Trophoblast cell (in vitro differentiated cells and primary cell): ENCODE measurements around the gene NT5DC1.

Experiments used
- DNase-seq, 2 donors: peaks; one replicate each; pipeline ENCODE4 v3.0.0-alpha.2; 2016
- H2AFZ ChIP-seq: 2 replicates; pipeline ENCODE4 v1.6.1; 2013; ENCODE audit warnings: low read length, moderate library complexity, mild to moderate bottlenecking; ENCODE audit not compliant: insufficient read depth, poor library complexity
- H2AK5ac ChIP-seq: 2 replicates; pipeline ENCODE4 v1.6.1; 2013; ENCODE audit warnings: mild to moderate bottlenecking, low read length
- H2BK120ac ChIP-seq: 2 replicates; pipeline ENCODE4 v1.6.1; 2013; ENCODE audit warnings: low read length, mild to moderate bottlenecking, moderate library complexity; ENCODE audit not compliant: insufficient read depth, poor library complexity
- H2BK12ac ChIP-seq: 2 replicates; pipeline ENCODE4 v1.6.1; 2013; ENCODE audit warnings: mild to moderate bottlenecking, low read length, moderate library complexity
- H2BK5ac ChIP-seq: 2 replicates; pipeline ENCODE4 v1.6.1; 2013; ENCODE audit warnings: low read length, low read depth, moderate library complexity, mild to moderate bottlenecking; ENCODE audit not compliant: poor library complexity
- H3K14ac ChIP-seq: 2 replicates; pipeline ENCODE4 v1.6.1; 2013; ENCODE audit warnings: mild to moderate bottlenecking, low read length
- H3K18ac ChIP-seq: 2 replicates; pipeline ENCODE4 v1.6.1; 2013; ENCODE audit warnings: mild to moderate bottlenecking, low read length
- H3K23ac ChIP-seq: 2 replicates; pipeline ENCODE4 v1.6.1; 2013; ENCODE audit warnings: low read length
- H3K27ac ChIP-seq: 2 replicates; pipeline ENCODE4 v1.5.1; 2013; ENCODE audit warnings: low read depth, mild to moderate bottlenecking, inconsistent platforms, low read length, moderate library complexity
- H3K27me3 ChIP-seq: 2 replicates; pipeline ENCODE4 v1.6.1; 2013; ENCODE audit warnings: inconsistent platforms, mild to moderate bottlenecking, low read length, moderate library complexity; ENCODE audit not compliant: insufficient read depth
- H3K36me3 ChIP-seq, 2 experiments: 1 replicate in 1 of 2; 2 replicates in 1 of 2; pipeline ENCODE4 v1.6.1; 2013; ENCODE audit warnings: low read length in 2 of 2, mild to moderate bottlenecking in 2 of 2, moderate library complexity in 1 of 2; ENCODE audit not compliant: insufficient read depth in 2 of 2, control insufficient read depth in 1 of 2
- H3K4ac ChIP-seq: 2 replicates; pipeline ENCODE4 v1.6.1; 2013; ENCODE audit warnings: low read depth, mild to moderate bottlenecking, low read length, moderate library complexity
- H3K4me1 ChIP-seq, 2 experiments: 1 replicate in 1 of 2; 2 replicates in 1 of 2; pipeline ENCODE4 v1.6.1; 2013; ENCODE audit warnings: low read length in 2 of 2, mild to moderate bottlenecking in 2 of 2, moderate library complexity in 1 of 2; ENCODE audit not compliant: insufficient read depth in 2 of 2, control insufficient read depth in 1 of 2
- H3K4me2 ChIP-seq: 2 replicates; pipeline ENCODE4 v1.6.1; 2013; ENCODE audit warnings: inconsistent platforms, mild to moderate bottlenecking, low read length, moderate library complexity
- H3K4me3 ChIP-seq: 2 replicates; pipeline ENCODE4 v1.5.1; 2013; ENCODE audit warnings: mild to moderate bottlenecking, low read depth, low read length, inconsistent platforms
- H3K79me1 ChIP-seq: one replicate; pipeline ENCODE4 v1.6.1; 2013; ENCODE audit warnings: low read length
- H3K79me2 ChIP-seq: 2 replicates; pipeline ENCODE4 v1.6.1; 2013; ENCODE audit warnings: low read length, mild to moderate bottlenecking; ENCODE audit not compliant: control insufficient read depth, insufficient read depth, poor library complexity
- H3K9ac ChIP-seq: 2 replicates; pipeline ENCODE4 v1.6.1; 2013; ENCODE audit warnings: mild to moderate bottlenecking, low read length
- H3K9me3 ChIP-seq: 2 replicates; pipeline ENCODE4 v1.6.1; 2013; ENCODE audit warnings: low read depth, mild to moderate bottlenecking, control low read depth, inconsistent platforms, low read length; ENCODE audit not compliant: insufficient read depth
- H4K12ac ChIP-seq: 2 replicates; pipeline ENCODE4 v1.6.1; 2013; ENCODE audit warnings: low read depth, mild to moderate bottlenecking, low read length, moderate library complexity
- H4K8ac ChIP-seq: 2 replicates; pipeline ENCODE4 v1.6.1; 2013; ENCODE audit warnings: low read depth, mild to moderate bottlenecking, low read length, moderate library complexity
- H4K91ac ChIP-seq: one replicate; pipeline ENCODE4 v1.6.1; 2013; ENCODE audit warnings: low read depth, mild to moderate bottlenecking, low read length, moderate library complexity
- WGBS: extraction: QIAGEN DNeasy Blood & Tissue Kit; methylation state at CpG from one replicate; pipeline ENCODE4 v1.1.7; 2013; ENCODE audit warnings: missing lambda C conversion rate; ENCODE audit not compliant: insufficient read length, insufficient coverage; ENCODE audit errors: extremely low coverage; 5-methylcytosine and 5-hydroxymethylcytosine counted together

NT5DC1 gene

GRCh38 chr6:116218866-116219265 lies 118.2 kb downstream of the NT5DC1 start:
- H3K14ac ChIP-seq: no peak overlapping the region

GRCh38 chr6:116221067-116221466 lies 120.4 kb downstream of the NT5DC1 start:
- Histone ChIP-seq H2BK120ac (no peak overlapping the region), H3K9ac (no peak overlapping the region), H4K91ac (no peak overlapping the region), H2AFZ (no peak overlapping the region), H3K23ac (no peak overlapping the region), H3K36me3 (no peaks in the 10 kb centered on the region), H3K18ac (no peak overlapping the region), H2BK5ac (no peak overlapping the region), H3K14ac (no peak overlapping the region), H3K4me2 (no peak overlapping the region), H4K8ac (no peak overlapping the region), H4K12ac (no peak overlapping the region), H3K27ac (no peak overlapping the region), H3K4me3 (no peak overlapping the region), H3K4ac (no peak overlapping the region), H2BK12ac (no peak overlapping the region), H3K27me3 (no peaks in the 10 kb centered on the region), H2AK5ac (no peak overlapping the region), H3K79me2 (no peaks in the 10 kb centered on the region), H3K4me1 (peaks cover 0 to 2% of the 10 kb centered on the region in 2 experiments), H3K9me3 (no peaks in the 10 kb centered on the region), H3K79me1 (no peaks in the 10 kb centered on the region)
- peak in 1 of 2 donors; percentile 61 for DNase-seq
- no CpG with 5 or more reads among the region's 3 CpGs for WGBS

More at GRCh38 chr6:116218866-116219265, 118.2 kb downstream of the NT5DC1 start:
- H4K12ac ChIP-seq: no peak overlapping the region
- DNase-seq: no peak
- no peak overlapping the region for H3K18ac ChIP-seq
- peak overlapping the region; percentile 34 for H3K9ac ChIP-seq
- H3K9me3 ChIP-seq: no peaks in the 10 kb centered on the region
- H3K4me2 ChIP-seq: no peak overlapping the region
- no peak overlapping the region for H2BK12ac ChIP-seq
- H2BK120ac ChIP-seq: no peak overlapping the region
- no CpG with 5 or more reads among the region's 5 CpGs for WGBS
- no peak overlapping the region for H2AK5ac ChIP-seq
- no peak overlapping the region for H3K27ac ChIP-seq
- no peak overlapping the region for H3K4me3 ChIP-seq
- no peak overlapping the region for H3K23ac ChIP-seq
- H3K4ac ChIP-seq: no peak overlapping the region
- no peaks in the 10 kb centered on the region for H3K79me2 ChIP-seq
- no peak overlapping the region for H2AFZ ChIP-seq
- no peak overlapping the region for H4K8ac ChIP-seq
- H2BK5ac ChIP-seq: no peak overlapping the region
- H3K4me1 ChIP-seq: peaks cover 0 to 2% of the 10 kb centered on the region in 2 experiments
- H3K36me3 ChIP-seq: no peaks in the 10 kb centered on the region
- H3K79me1 ChIP-seq: no peaks in the 10 kb centered on the region
- H3K27me3 ChIP-seq: no peaks in the 10 kb centered on the region
- no peak overlapping the region for H4K91ac ChIP-seq

- H4K8ac ChIP-seq: no peak overlapping the region
- H3K79me2 ChIP-seq: no peaks in the 10 kb centered on the region
- no peak overlapping the region for H2BK120ac ChIP-seq
- no peak overlapping the region for H3K23ac ChIP-seq
- H2AK5ac ChIP-seq: no peak overlapping the region
- no CpG with 5 or more reads among the region's 2 CpGs for WGBS
- H4K91ac ChIP-seq: no peak overlapping the region
- no peak overlapping the region for H3K14ac ChIP-seq
- DNase-seq: peak in 1 of 2 donors; percentile 62
- no peak overlapping the region for H3K4me2 ChIP-seq
- H3K18ac ChIP-seq: no peak overlapping the region
- H2AFZ ChIP-seq: no peak overlapping the region
- no peak overlapping the region for H3K27ac ChIP-seq
- H3K9me3 ChIP-seq: no peaks in the 10 kb centered on the region
- no peaks in the 10 kb centered on the region for H3K27me3 ChIP-seq
- no peak overlapping the region for H3K9ac ChIP-seq
- no peak overlapping the region for H2BK12ac ChIP-seq
- H2BK5ac ChIP-seq: no peak overlapping the region
- H3K79me1 ChIP-seq: no peaks in the 10 kb centered on the region
- no peaks in the 10 kb centered on the region for H3K36me3 ChIP-seq
- H3K4me1 ChIP-seq: peaks cover 0 to 2% of the 10 kb centered on the region in 2 experiments
- no peak overlapping the region for H3K4ac ChIP-seq
- H3K4me3 ChIP-seq: no peak overlapping the region
- H4K12ac ChIP-seq: no peak overlapping the region
Observed at GRCh38 chr6:116221911-116222310, 121.3 kb downstream of the NT5DC1 start.

GRCh38 chr6:116223355-116223754 lies 122.7 kb downstream of the NT5DC1 start:
- H3K27ac ChIP-seq: no peak overlapping the region
- H3K4me2 ChIP-seq: no peak overlapping the region
- H3K4me1 ChIP-seq: peaks cover 0 to 2% of the 10 kb centered on the region in 2 experiments
- WGBS: no CpG with 5 or more reads among the region's 3 CpGs
- H3K18ac ChIP-seq: no peak overlapping the region
- no peak overlapping the region for H4K12ac ChIP-seq
- H3K23ac ChIP-seq: no peak overlapping the region
- H3K4me3 ChIP-seq: no peak overlapping the region
- no peaks in the 10 kb centered on the region for H3K79me1 ChIP-seq
- H3K79me2 ChIP-seq: no peaks in the 10 kb centered on the region
- no peak overlapping the region for H2BK5ac ChIP-seq
- H2AK5ac ChIP-seq: no peak overlapping the region
- H3K27me3 ChIP-seq: no peaks in the 10 kb centered on the region
- no peak overlapping the region for H3K14ac ChIP-seq
- DNase-seq: no peak
- no peaks in the 10 kb centered on the region for H3K9me3 ChIP-seq
- no peak overlapping the region for H2BK12ac ChIP-seq
- H3K9ac ChIP-seq: no peak overlapping the region
- H4K91ac ChIP-seq: no peak overlapping the region
- no peaks in the 10 kb centered on the region for H3K36me3 ChIP-seq
- no peak overlapping the region for H4K8ac ChIP-seq
- no peak overlapping the region for H3K4ac ChIP-seq
- H2BK120ac ChIP-seq: no peak overlapping the region
- no peak overlapping the region for H2AFZ ChIP-seq
